Dedifferentiated amniotic fluid mesenchymal stem cell (primary cell): ENCODE results near the gene MYO1F.
A peak's percentile ranks its signal among the peaks of the same experiment; 100 is the strongest.
"Not testable (repeated sequence)": the region's sequence is repeated elsewhere in the genome, so short reads cannot be mapped to it uniquely, and the experiment has no call there.

Experiments used
- DNase-seq: peaks from one replicate; pipeline ENCODE4 v3.0.0-alpha.2; 2016; ENCODE audit errors: extremely low spot score

MYO1F gene

GRCh38 chr19:8517551-8518442 lies 59.4 kb downstream of the MYO1F start:
- no peak for DNase-seq

DNA sequence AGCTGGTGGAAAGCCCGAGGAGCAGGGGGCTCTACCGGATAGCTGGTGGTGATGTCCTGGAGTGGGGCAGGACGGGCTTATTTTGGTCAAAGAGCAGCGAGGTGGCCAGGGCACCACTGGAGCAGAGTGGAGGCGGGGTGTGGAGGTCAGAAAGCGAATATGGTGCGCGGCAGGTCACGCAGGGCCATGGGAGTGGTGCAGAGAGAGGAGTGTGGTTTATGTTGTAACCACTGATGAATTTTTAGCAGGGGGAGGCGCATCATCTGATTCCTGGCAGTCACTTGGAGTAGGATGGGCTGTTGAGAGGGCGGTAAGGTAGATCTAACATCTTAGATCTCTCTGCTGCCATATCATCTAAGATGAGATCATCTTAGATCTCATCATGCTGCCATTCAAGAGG lies 61.9 kb downstream of the MYO1F start:
- DNase-seq = no peak

DNA sequence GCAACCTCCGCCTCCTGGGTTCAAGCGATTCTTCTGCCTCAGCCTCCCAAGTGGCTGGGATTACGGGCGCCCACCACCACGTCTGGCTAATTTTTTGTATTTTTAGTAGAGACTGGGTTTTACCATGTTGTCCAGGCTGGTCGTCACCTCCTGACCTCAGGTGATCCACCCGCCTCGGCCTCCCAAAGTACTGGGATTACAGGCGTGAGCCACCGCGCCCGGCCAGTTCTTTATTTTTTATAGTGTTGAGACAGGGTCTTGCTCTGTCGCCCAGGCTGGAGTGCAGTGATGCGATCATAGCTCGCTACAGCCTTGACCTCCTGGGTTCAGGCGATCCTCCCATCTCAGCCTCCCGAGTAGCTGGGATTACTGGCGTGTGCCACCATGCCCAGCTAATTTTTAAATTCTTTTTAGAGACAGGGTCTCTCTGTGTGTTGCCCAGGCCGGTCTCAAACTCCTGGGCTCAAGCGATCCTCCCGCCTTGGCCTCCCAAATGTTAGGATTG lies 62.7 kb downstream of the MYO1F start:
- DNase-seq = not testable (repeated sequence)

DNA sequence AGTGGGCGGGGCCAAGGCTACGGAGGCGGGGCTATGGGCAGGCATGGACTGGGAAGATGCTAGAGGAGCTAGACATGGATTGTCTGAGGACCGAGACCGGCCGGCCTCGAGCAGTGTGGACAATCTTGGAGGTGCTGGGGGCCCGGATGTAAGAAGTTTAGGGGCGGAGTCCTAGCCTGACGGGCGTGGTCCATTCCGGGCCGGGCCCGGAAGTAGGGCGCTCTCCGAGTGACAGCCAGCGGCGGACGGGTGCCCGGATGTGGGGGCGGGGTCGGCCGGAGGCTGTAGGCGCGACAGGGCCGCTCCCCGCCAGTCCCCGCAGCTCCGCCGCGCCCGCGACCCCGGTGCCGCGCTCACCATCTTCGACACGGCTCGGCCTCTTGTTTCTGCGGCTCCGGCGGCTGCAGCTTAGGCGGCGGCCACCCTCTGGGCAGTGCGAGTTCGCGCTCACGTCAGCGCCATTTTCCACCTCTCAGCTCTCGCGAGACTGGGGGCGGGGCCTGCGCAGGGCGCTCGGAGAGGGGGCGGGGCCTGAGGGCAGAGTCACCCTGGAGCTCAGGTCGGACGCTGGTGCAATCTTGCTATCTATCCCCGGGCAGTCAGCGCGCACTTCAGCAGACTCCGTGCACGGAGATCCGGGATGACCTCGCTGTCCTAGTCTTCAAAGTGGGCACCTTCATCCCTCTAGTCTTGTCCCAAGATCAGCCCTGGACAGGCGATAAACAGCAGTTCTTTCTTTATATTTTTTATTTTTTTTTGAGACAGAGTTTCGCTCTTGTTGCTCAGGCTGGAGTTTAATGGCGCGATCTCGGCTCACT lies 63.3 kb downstream of the MYO1F start, which contains the start of gene ZNF414:
Gene ZNF414, minus strand, starts transcription at position 481 of the 818 bp plus-strand sequence. Its CDS starts 121 bp downstream, at position 360.
- DNase-seq = peak; percentile 96

- DNase-seq = no peak
These were observed 64.1 kb downstream of the MYO1F start for GRCh38 chr19:8513036-8513686.

- DNase-seq = no peak
These were observed 64.9 kb downstream of the MYO1F start for GRCh38 chr19:8512115-8512967.

DNA sequence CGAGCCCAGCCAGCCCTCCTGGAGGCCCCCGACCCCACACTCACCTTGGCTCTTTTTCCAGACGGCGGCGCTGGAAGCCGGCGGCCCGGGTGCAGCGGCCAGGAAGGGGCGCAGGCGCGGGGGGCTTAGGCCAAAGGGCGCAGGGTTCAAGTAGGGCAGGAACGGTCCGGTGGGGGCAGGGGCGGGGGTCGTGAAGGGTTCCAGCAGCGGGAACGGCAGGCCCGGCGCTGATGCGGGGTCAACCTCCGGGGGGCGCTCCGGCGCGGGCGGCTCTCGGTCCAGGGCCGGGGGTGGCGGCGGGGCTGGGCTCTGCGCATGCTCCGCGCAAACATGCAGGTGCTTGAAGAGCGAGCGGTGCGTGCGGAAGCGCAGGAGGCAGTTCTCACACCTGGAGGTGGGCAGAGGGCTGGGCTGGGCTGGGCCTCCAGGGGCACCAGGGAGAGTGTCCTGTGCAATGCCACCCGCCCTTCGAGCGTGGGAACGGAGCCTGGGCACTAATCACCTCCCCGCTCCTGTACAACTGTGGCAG lies 65.6 kb downstream of the MYO1F start:
- DNase-seq = no peak

GRCh38 chr19:8510589-8511115 lies 66.6 kb downstream of the MYO1F start:
- no peak for DNase-seq

DNA sequence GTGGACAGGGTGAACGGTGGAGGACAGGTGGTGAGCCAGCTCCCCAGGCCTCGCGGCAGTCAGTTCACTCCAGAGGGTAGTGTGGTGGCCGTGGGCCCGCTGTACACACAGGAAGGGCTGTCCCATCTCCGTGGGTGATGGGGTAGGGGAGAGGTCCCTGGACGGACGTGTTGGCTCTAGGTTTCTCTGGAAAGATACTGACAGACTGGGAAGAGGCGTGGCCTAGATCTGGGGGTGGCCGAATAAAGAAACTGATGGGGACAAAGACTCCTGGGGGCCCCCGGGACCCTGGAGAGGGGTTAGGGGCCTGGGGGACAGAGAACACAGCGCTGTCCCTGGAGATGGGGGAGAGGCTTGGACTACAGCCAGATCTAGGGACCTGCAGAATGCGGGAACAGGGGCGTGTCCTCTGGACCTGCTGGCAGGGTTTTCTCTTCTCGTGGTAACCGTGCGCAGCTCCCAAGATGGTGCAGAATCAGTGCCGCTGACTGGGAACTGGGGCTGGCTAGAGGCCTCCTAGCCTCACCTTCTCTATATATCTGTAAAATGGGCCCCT lies 70.8 kb downstream of the MYO1F start:
- no peak for DNase-seq

DNA sequence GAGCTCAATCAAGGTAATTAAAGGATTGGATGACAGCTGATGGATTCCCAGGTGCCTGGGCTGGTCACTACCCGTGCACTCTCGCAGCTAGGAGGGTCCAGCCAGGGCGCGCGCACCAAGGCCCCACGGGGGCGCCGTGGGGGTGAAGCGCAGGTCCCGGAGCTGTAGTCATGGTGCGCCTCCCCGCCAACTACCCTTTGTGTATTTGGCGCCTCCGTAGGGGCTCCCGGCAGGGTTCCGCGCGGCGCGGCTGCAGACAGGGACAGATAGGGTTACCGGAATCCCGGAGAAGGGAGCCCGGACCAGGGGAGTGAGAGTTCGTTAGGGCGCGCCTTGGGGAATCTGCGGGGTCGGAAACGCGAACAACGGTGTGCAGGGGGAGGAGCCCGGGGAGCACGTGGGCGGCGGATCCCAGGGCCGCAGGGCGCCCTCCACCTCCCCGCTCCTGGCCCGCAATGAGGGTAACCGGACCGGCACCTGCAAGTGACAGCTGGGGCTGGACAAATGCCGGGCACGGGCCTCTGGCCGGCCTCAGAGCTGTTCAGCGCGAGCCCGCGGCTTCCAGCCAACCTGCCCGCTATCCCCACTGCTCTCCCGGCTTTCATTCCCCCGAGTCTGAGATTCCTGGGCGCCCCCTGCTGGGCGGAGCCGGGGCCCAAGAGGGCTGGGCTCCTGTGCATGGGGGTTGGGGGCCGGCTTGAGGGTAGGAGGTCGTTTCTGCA lies 71.4 kb downstream of the MYO1F start:
- peak; percentile 53 for DNase-seq

GRCh38 chr19:8504919-8505318 lies 72.3 kb downstream of the MYO1F start:
- no peak for DNase-seq

DNA sequence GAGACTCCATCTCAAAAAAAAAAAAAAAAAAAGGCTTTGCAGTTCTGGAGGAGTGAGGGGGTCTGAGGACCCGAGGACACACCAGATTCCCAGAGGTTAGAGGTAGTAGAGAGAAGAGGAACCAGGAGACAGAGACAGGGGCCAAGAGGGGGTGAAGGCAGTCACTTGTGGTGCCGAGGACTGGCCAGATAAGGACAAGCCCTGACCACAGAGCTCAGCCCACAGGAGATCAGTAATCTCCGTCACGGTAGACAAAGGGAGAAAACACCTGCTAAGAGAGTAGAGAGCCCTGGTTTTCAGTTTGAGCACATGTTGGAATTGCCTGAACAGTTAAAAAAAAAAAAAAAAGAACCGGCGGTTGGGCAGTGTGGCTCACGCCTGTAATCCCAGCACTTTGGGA lies 73.1 kb downstream of the MYO1F start:
- DNase-seq = no peak

- DNase-seq = no peak
These were observed 73.7 kb downstream of the MYO1F start for GRCh38 chr19:8503510-8503909.

- no peak for DNase-seq
These were observed 75.3 kb downstream of the MYO1F start for GRCh38 chr19:8501981-8502380.

DNA sequence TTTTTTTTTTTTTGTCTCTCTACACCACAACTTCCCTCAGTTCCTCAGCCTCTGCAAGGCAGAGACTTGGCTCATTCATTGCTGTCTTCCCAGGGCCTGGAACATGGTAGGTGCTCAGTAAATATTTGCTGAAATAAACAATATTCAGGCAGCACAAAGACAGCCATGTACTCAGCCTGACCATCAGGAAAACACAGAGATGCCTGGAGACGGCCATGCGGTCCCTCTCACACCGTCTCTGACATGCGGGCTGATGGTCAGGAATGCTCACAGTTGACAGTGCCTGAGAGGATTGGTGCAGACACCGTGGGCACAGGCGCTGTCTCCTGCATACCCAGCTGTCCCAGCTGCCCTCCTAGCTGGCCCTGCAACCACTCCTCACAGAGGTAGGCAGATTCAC lies 75.7 kb downstream of the MYO1F start:
- no peak for DNase-seq

DNA sequence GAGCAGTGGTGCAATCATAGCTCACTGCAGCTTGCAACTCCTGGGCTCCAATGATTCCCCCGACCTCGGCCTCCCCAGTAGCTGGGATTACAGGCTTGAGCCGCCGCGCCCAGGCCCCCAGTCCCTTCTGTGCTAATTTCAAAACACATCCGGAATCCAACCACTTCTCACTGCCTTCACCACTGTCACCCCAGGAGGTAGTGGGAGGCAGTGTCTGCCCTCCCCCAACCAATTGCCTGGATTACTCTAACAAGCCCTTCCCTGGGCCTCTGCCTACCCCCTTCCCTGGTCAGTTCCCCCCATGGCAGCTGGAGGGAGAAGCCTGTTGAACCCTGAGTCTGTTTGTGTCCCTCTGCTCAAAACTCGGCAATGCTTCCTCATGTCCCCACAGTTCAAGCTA lies 77.1 kb downstream of the MYO1F start:
- DNase-seq = no peak

GRCh38 chr19:8499048-8499833 lies 78.0 kb downstream of the MYO1F start:
- DNase-seq = no peak

DNA sequence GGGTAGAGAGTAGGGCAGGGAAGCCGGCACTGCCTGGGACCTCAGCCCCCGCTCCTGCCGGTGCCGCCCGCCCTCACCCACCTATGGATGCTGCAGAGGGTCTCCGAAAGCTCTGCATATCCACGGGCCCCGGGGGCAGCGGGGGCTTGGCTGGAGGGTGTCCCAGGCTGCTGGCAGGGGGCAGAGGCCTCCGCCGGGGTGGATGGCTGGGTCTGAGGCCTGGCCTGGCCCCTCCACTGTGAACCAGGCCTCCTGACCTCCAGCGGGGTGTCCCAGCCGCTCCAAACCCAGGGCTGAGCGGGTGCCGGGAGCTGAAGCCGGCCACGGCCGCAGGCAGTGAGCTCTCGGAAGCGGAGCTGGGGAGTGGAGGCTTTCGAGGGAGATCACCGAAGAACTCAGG lies 78.9 kb downstream of the MYO1F start:
- DNase-seq = no peak

- no peak for DNase-seq
These were observed 83.1 kb downstream of the MYO1F start for GRCh38 chr19:8494158-8494557.
